Measurements from ENCODE around the gene CARF. TPM values are rescaled to one million over a fixed set of nuclear protein-coding genes. Genes with fewer than 3 reads are reported as not detected.
"Not testable (repeated sequence)": the region's sequence is repeated elsewhere in the genome, so short reads cannot be mapped to it uniquely, and the experiment has no call there.

CARF gene
- total and polyA plus RNA-seq, 7 experiments from 2014 or later: 4.8 to 31.2 (median 14.6) TPM

GRCh38 chr2:202883987-202884675, 27.9 kb upstream of the CARF start:
- Histone ChIP-seq H3K27me3 (ENCODE audit: control insufficient read depth in 2 of 2, insufficient read depth in 2 of 2, low read length in 2 of 2) (no peaks in the 10 kb centered on the region), H3K4me3 (ENCODE audit: low read length) (no peak overlapping the region), H3K36me3 (ENCODE audit: control insufficient read depth in 2 of 3, insufficient read depth in 3 of 3, low read length in 3 of 3) (peaks cover 0 to 32% (median 4%) of the 10 kb centered on the region in 3 experiments), H3K4me1 (ENCODE audit: control insufficient read depth in 2 of 2, insufficient read depth in 2 of 2, low read length in 2 of 2) (no peaks in the 10 kb centered on the region), H3K27ac (ENCODE audit: low read depth, low read length) (no peak overlapping the region), H3K9me3 (ENCODE audit: control insufficient read depth in 2 of 3, low read length in 3 of 3) (no peaks in the 10 kb centered on the region)
- H3K4me3 Mint-ChIP-seq: no peak overlapping the region
- H3K4me1 Mint-ChIP-seq: peaks cover 0 to 4% (median 0%) of the 10 kb centered on the region in 7 donors
- no peaks in the 10 kb centered on the region for H3K9me3 Mint-ChIP-seq
- ChIA-PET CTCF (interaction anchor here (0.5 kb wide), 1 partner anchor 26 kb away, joined by 4 read pairs; no protein-coding TSS in a partner anchor), POLR2A (no interaction called here)
- intact Hi-C loops (cut with micrococcal nuclease): no loop called here
- no peak for ATAC-seq
- peak overlapping the region in 1 of 9 donors; percentile 46 for H3K27ac Mint-ChIP-seq
- no peak for DNase-seq
- H3K36me3 Mint-ChIP-seq: peaks cover 9 to 44% (median 24%) of the 10 kb centered on the region in 5 donors
- no peaks in the 10 kb centered on the region for H3K27me3 Mint-ChIP-seq

DNA sequence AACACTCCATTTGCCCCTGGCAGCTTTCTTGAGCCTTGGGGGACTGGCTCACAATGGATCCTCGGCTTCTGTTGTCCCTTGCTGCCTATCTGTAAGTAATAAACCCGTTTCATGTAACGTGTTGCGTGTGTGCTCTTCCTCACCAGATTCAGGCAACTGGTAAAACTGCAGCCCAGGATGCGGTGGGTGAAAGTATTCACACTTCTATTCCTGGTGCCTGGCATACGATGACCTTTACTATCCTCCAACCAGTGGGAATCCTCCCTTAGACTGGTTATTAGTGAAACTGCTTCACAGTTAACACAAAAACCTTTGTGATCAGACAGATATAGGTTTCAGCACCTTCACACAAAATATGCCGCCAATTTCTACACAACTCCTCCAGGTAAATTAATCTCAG, 26.9 kb upstream of the CARF start:
- Mint-ChIP-seq H3K9me3 (no peaks in the 10 kb centered on the region), H3K4me3 (no peak overlapping the region), H3K36me3 (peaks cover 9 to 45% (median 24%) of the 10 kb centered on the region in 5 donors), H3K27me3 (no peaks in the 10 kb centered on the region), H3K27ac (no peak overlapping the region), H3K4me1 (peaks cover 0 to 4% (median 0%) of the 10 kb centered on the region in 7 donors)
- no peak for ATAC-seq
- no peak for DNase-seq
- POLR2A ChIA-PET: no interaction called here
- intact Hi-C loops (cut with micrococcal nuclease): no loop called here
- no peak overlapping the region for H3K4me3 ChIP-seq (ENCODE audit: low read length)
- no peak overlapping the region for H3K27ac ChIP-seq (ENCODE audit: low read depth, low read length)
- no peaks in the 10 kb centered on the region for H3K9me3 ChIP-seq (ENCODE audit: control insufficient read depth in 2 of 3, low read length in 3 of 3)
- H3K27me3 ChIP-seq (ENCODE audit: control insufficient read depth in 2 of 2, insufficient read depth in 2 of 2, low read length in 2 of 2): no peaks in the 10 kb centered on the region
- CTCF ChIA-PET: no interaction called here
- H3K36me3 ChIP-seq (ENCODE audit: control insufficient read depth in 2 of 3, insufficient read depth in 3 of 3, low read length in 3 of 3): peaks cover 0 to 38% (median 8%) of the 10 kb centered on the region in 3 experiments
- no peaks in the 10 kb centered on the region for H3K4me1 ChIP-seq (ENCODE audit: control insufficient read depth in 2 of 2, insufficient read depth in 2 of 2, low read length in 2 of 2)

- H3K27me3 ChIP-seq (ENCODE audit: control insufficient read depth in 2 of 2, insufficient read depth in 2 of 2, low read length in 2 of 2); H3K27ac ChIP-seq (ENCODE audit: low read depth, low read length); intact Hi-C loops (cut with micrococcal nuclease); DNase-seq; H3K4me3 Mint-ChIP-seq; H3K36me3 ChIP-seq (ENCODE audit: control insufficient read depth in 2 of 3, insufficient read depth in 3 of 3, low read length in 3 of 3); H3K4me1 ChIP-seq (ENCODE audit: control insufficient read depth in 2 of 2, insufficient read depth in 2 of 2, low read length in 2 of 2); POLR2A ChIA-PET; ATAC-seq; H3K27me3 Mint-ChIP-seq; CTCF ChIA-PET; H3K9me3 Mint-ChIP-seq; H3K27ac Mint-ChIP-seq; H3K9me3 ChIP-seq (ENCODE audit: control insufficient read depth in 2 of 3, low read length in 3 of 3); H3K4me3 ChIP-seq (ENCODE audit: low read length): not testable (repeated sequence)
- Mint-ChIP-seq H3K4me1 (peaks cover 26 to 43% (median 33%) of the 10 kb centered on the region in 7 donors), H3K36me3 (peaks cover 15 to 39% (median 24%) of the 10 kb centered on the region in 5 donors)
Observed at GRCh38 chr2:202905507-202905906, 6.6 kb upstream of the CARF start.

- peaks cover 32 to 52% (median 42%) of the 10 kb centered on the region in 7 donors for H3K4me1 Mint-ChIP-seq
- no peaks in the 10 kb centered on the region for H3K36me3 ChIP-seq (ENCODE audit: control insufficient read depth in 2 of 3, insufficient read depth in 3 of 3, low read length in 3 of 3)
- H3K27ac Mint-ChIP-seq: peak overlapping the region in 1 of 9 donors; percentile 52
- H3K9me3 ChIP-seq (ENCODE audit: control insufficient read depth in 2 of 3, low read length in 3 of 3): no peaks in the 10 kb centered on the region
- H3K36me3 Mint-ChIP-seq: peaks cover 15 to 26% (median 19%) of the 10 kb centered on the region in 5 donors
- H3K27ac ChIP-seq (ENCODE audit: low read depth, low read length): no peak overlapping the region
- H3K4me1 ChIP-seq (ENCODE audit: control insufficient read depth in 2 of 2, insufficient read depth in 2 of 2, low read length in 2 of 2): peaks cover 4 to 11% of the 10 kb centered on the region in 2 donors
- ATAC-seq: no peak
- DNase-seq: no peak
- H3K27me3 Mint-ChIP-seq: no peaks in the 10 kb centered on the region
- no peaks in the 10 kb centered on the region for H3K27me3 ChIP-seq (ENCODE audit: control insufficient read depth in 2 of 2, insufficient read depth in 2 of 2, low read length in 2 of 2)
- intact Hi-C loops (cut with micrococcal nuclease): no loop called here
- H3K4me3 ChIP-seq (ENCODE audit: low read length): no peak overlapping the region
- peaks cover 0 to 7% (median 0%) of the 10 kb centered on the region in 11 donors for H3K9me3 Mint-ChIP-seq
- CTCF ChIA-PET: no interaction called here
- peak overlapping the region in 4 of 10 donors; percentile 2 to 50 (median 39) for H3K4me3 Mint-ChIP-seq
- POLR2A ChIA-PET: no interaction called here
Observed at GRCh38 chr2:202908186-202908585, 3.9 kb upstream of the CARF start.

DNA sequence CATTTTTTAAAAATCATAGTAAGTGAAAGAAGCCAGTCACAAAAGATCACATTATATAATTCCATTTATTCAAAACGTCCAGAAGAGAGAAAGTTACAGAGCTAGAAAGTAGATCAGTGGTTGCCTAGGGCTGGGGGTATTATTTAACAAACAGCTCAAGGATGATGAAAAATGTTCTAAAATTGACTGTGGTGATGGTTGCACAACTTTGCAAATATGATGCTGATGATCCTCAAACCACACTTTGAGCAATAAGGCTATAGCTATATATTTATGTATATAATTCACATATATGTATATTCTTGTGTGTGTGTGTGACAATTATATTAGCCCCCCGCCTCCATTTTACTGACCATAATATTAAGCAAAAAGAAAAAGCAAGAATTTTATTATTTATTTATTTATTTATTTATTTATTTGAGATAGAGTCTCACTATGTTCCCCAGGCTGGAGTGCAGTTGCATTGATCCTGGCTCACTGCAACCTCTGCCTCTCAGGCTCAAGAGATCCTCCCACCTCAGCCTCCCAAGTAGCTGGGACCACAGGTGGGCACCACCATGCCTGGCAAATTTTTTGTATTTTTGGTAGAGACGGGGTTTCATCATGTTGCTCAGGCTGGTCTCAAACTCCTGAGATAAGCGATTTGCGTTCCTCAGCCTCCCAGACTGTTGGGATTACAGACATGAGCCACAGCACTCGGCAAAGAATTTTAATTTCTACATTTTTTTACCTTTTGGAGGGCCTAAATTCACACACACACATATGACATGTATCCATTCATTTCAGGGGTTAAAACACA, 2.5 kb upstream of the CARF start:
- ChIA-PET POLR2A (interaction anchor here (0.6 to 0.7 kb wide), 2 partner anchors 108 to 1496 kb away, joined by 3 read pairs; no protein-coding TSS in a partner anchor), CTCF (no interaction called here)
- no peaks in the 10 kb centered on the region for H3K27me3 Mint-ChIP-seq
- Histone ChIP-seq H3K27me3 (ENCODE audit: control insufficient read depth in 2 of 2, insufficient read depth in 2 of 2, low read length in 2 of 2) (no peaks in the 10 kb centered on the region), H3K9me3 (ENCODE audit: control insufficient read depth in 2 of 3, low read length in 3 of 3) (no peaks in the 10 kb centered on the region), H3K4me1 (ENCODE audit: control insufficient read depth in 2 of 2, insufficient read depth in 2 of 2, low read length in 2 of 2) (peaks cover 4 to 11% of the 10 kb centered on the region in 2 donors), H3K27ac (ENCODE audit: low read depth, low read length) (no peak overlapping the region), H3K36me3 (ENCODE audit: control insufficient read depth in 2 of 3, insufficient read depth in 3 of 3, low read length in 3 of 3) (no peaks in the 10 kb centered on the region), H3K4me3 (ENCODE audit: low read length) (no peak overlapping the region)
- peak overlapping the region in 1 of 9 donors; percentile 8 for H3K27ac Mint-ChIP-seq
- peaks cover 0 to 5% (median 0%) of the 10 kb centered on the region in 11 donors for H3K9me3 Mint-ChIP-seq
- intact Hi-C loops (cut with micrococcal nuclease): loop anchor here (5.0 to 10.0 kb wide), 7 partner anchors 418 to 1837 kb away; partner anchors contain the start of genes ABI2 (in 1 of the 2), ALS2 (in 1 of the 2), BMPR2 (in 1 of the 2) and HYCC2 (in 1 of the 2)
- DNase-seq (no peak), ATAC-seq (no peak)
- peaks cover 32 to 50% (median 37%) of the 10 kb centered on the region in 7 donors for H3K4me1 Mint-ChIP-seq
- H3K36me3 Mint-ChIP-seq: peaks cover 9 to 15% (median 13%) of the 10 kb centered on the region in 5 donors
- peak overlapping the region; percentile 27 to 100 (median 96) for H3K4me3 Mint-ChIP-seq

GRCh38 chr2:202910250-202910649, 1.8 kb upstream of the CARF start:
- peaks cover 6 to 11% (median 10%) of the 10 kb centered on the region in 5 donors for H3K36me3 Mint-ChIP-seq
- H3K4me1 Mint-ChIP-seq: peaks cover 30 to 50% (median 34%) of the 10 kb centered on the region in 7 donors
- CTCF ChIA-PET: interaction anchor here (0.7 to 1.2 kb wide), 2 partner anchors 26 to 75 kb away, joined by 4 read pairs; no protein-coding TSS in a partner anchor
- H3K27me3 Mint-ChIP-seq; H3K9me3 Mint-ChIP-seq; ATAC-seq; H3K27ac ChIP-seq (ENCODE audit: low read depth, low read length); H3K27me3 ChIP-seq (ENCODE audit: control insufficient read depth in 2 of 2, insufficient read depth in 2 of 2, low read length in 2 of 2); H3K9me3 ChIP-seq (ENCODE audit: control insufficient read depth in 2 of 3, low read length in 3 of 3); DNase-seq; H3K36me3 ChIP-seq (ENCODE audit: control insufficient read depth in 2 of 3, insufficient read depth in 3 of 3, low read length in 3 of 3): not testable (repeated sequence)
- peak overlapping the region; percentile 58 to 100 (median 98) for H3K4me3 Mint-ChIP-seq
- Histone ChIP-seq H3K4me3 (ENCODE audit: low read length) (peak overlapping the region; percentile 32), H3K4me1 (ENCODE audit: control insufficient read depth in 2 of 2, insufficient read depth in 2 of 2, low read length in 2 of 2) (peaks cover 4 to 11% of the 10 kb centered on the region in 2 donors)
- intact Hi-C loops (cut with micrococcal nuclease): loop anchor here (5.0 to 10.0 kb wide), 7 partner anchors 417 to 1838 kb away; partner anchors contain the start of genes ABI2 (in 1 of the 2), ALS2 (in 1 of the 2), BMPR2 (in 1 of the 2) and HYCC2 (in 1 of the 2)
- peak overlapping the region in 1 of 9 donors; percentile 95 for H3K27ac Mint-ChIP-seq
- POLR2A ChIA-PET: interaction anchor here (0.6 to 2.3 kb wide), 4 partner anchors 108 to 1496 kb away, joined by 3 to 16 read pairs (median 4); partner anchors contain the start of gene CYP20A1
